Activated naive CD4-positive, alpha-beta T cell treated with anti-CD3 and anti-CD28 coated beads for 36 hours (primary cell): ENCODE measurements around the gene LONRF2. TPM values are rescaled to one million over a fixed set of nuclear protein-coding genes. Genes with fewer than 3 reads are reported as not detected.

Experiments
- CTCF ChIA-PET: fragments of 350-600 bp; sonication (Branson Sonifier 250); formaldehyde crosslinking; loops from one replicate; lab custom pipeline; 2021; ENCODE audit warnings: antibody characterized with exemption; lab: Charles Lee
- DNase-seq: peaks from one replicate; pipeline ENCODE4 v3.0.0-alpha.2; 2020
- H3K27ac Mint-ChIP-seq: one replicate; pipeline ENCODE4 v1.8.0; 2021; ENCODE audit warnings: mild to moderate bottlenecking, mixed read lengths
- H3K27me3 Mint-ChIP-seq: one replicate; pipeline ENCODE4 v1.8.0; 2021; ENCODE audit warnings: low read depth, mixed read lengths
- H3K36me3 Mint-ChIP-seq: one replicate; pipeline ENCODE4 v1.8.0; 2021; ENCODE audit warnings: low read depth, mixed read lengths
- H3K4me1 Mint-ChIP-seq: one replicate; pipeline ENCODE4 v1.8.0; 2021; ENCODE audit warnings: low read depth, mixed read lengths
- H3K4me3 Mint-ChIP-seq: one replicate; pipeline ENCODE4 v1.8.0; 2021; ENCODE audit warnings: mild to moderate bottlenecking, moderate library complexity, mixed read lengths
- H3K9me3 Mint-ChIP-seq: one replicate; pipeline ENCODE4 v1.8.0; 2021; ENCODE audit warnings: mixed read lengths
- intact Hi-C: fragments of 100-400 bp; cut with micrococcal nuclease; formaldehyde crosslinking; loops from one replicate; pipeline ENCODE4 v1.15.1; 2023
- total RNA-seq, 2 experiments: library from RNA; stranded (reverse); gene quantifications; one replicate each; pipeline ENCODE4 v1.2.3, GENCODE V29; 2021

LONRF2 gene
- total RNA-seq, 2 experiments from 2014 or later, result not detected

- Mint-ChIP-seq H3K36me3 (no peaks in the 10 kb centered on the region), H3K27me3 (peaks cover 17% of the 10 kb centered on the region), H3K27ac (no peak overlapping the region), H3K9me3 (no peaks in the 10 kb centered on the region), H3K4me1 (no peaks in the 10 kb centered on the region), H3K4me3 (no peak overlapping the region)
- intact Hi-C loops, result no loop called here
- DNase-seq, result no peak
- CTCF ChIA-PET, result no interaction called here
Measured at GRCh38 chr2:100334929-100335328, 12.6 kb upstream of the LONRF2 start.

- Mint-ChIP-seq H3K9me3 (no peaks in the 10 kb centered on the region), H3K27me3 (peaks cover 32% of the 10 kb centered on the region), H3K4me3 (no peak overlapping the region), H3K4me1 (no peaks in the 10 kb centered on the region), H3K36me3 (no peaks in the 10 kb centered on the region), H3K27ac (no peak overlapping the region)
- CTCF ChIA-PET, result no interaction called here
- DNase-seq, result no peak
- intact Hi-C loops, result no loop called here
Measured at GRCh38 chr2:100327742-100328141, 5.4 kb upstream of the LONRF2 start.

GRCh38 chr2:100321179-100321865 is 979 bp downstream of the LONRF2 start:
- Mint-ChIP-seq H3K27ac (no peak overlapping the region), H3K4me1 (peaks cover 2% of the 10 kb centered on the region), H3K4me3 (no peak overlapping the region), H3K27me3 (peaks cover 51% of the 10 kb centered on the region), H3K36me3 (peaks cover 2% of the 10 kb centered on the region), H3K9me3 (peaks cover 13% of the 10 kb centered on the region)
- peak; percentile 17 for DNase-seq
- intact Hi-C loops, result no loop called here
- CTCF ChIA-PET, result interaction anchor here (1.5 kb wide), 1 partner anchor 59 kb away, joined by 4 read pairs; no protein-coding TSS in a partner anchor

GRCh38 chr2:100320547-100321178 is 1.6 kb downstream of the LONRF2 start:
- H3K4me3 Mint-ChIP-seq, result no peak overlapping the region
- peaks cover 2% of the 10 kb centered on the region for H3K4me1 Mint-ChIP-seq
- H3K9me3 Mint-ChIP-seq, result peaks cover 13% of the 10 kb centered on the region
- CTCF ChIA-PET, result interaction anchor here (1.5 kb wide), 1 partner anchor 58 kb away, joined by 4 read pairs; no protein-coding TSS in a partner anchor
- DNase-seq, result no peak
- no peak overlapping the region for H3K27ac Mint-ChIP-seq
- intact Hi-C loops, result no loop called here
- peaks cover 53% of the 10 kb centered on the region for H3K27me3 Mint-ChIP-seq
- H3K36me3 Mint-ChIP-seq, result peaks cover 2% of the 10 kb centered on the region

GRCh38 chr2:100317634-100318033 is 4.7 kb downstream of the LONRF2 start:
- Mint-ChIP-seq H3K27me3 (peaks cover 39% of the 10 kb centered on the region), H3K4me3 (no peak overlapping the region), H3K27ac (no peak overlapping the region), H3K9me3 (peaks cover 13% of the 10 kb centered on the region), H3K4me1 (peaks cover 2% of the 10 kb centered on the region), H3K36me3 (peaks cover 2% of the 10 kb centered on the region)
- no peak for DNase-seq
- intact Hi-C loops, result no loop called here
- CTCF ChIA-PET, result interaction anchor here (0.9 kb wide), 1 partner anchor 64 kb away, joined by 3 read pairs; no protein-coding TSS in a partner anchor

GRCh38 chr2:100309973-100310719 is 12.2 kb downstream of the LONRF2 start:
- H3K4me1 Mint-ChIP-seq, result no peaks in the 10 kb centered on the region
- no peak for DNase-seq
- no peak overlapping the region for H3K4me3 Mint-ChIP-seq
- no peaks in the 10 kb centered on the region for H3K9me3 Mint-ChIP-seq
- CTCF ChIA-PET, result no interaction called here
- intact Hi-C loops, result no loop called here
- H3K27me3 Mint-ChIP-seq, result peaks cover 13% of the 10 kb centered on the region
- H3K27ac Mint-ChIP-seq, result no peak overlapping the region
- no peaks in the 10 kb centered on the region for H3K36me3 Mint-ChIP-seq

- Mint-ChIP-seq H3K27me3 (peaks cover 13% of the 10 kb centered on the region), H3K36me3 (no peaks in the 10 kb centered on the region), H3K27ac (no peak overlapping the region), H3K4me3 (no peak overlapping the region), H3K4me1 (no peaks in the 10 kb centered on the region), H3K9me3 (no peaks in the 10 kb centered on the region)
- CTCF ChIA-PET, result interaction anchor here (1.5 kb wide), 1 partner anchor 72 kb away, joined by 4 read pairs; no protein-coding TSS in a partner anchor
- no peak for DNase-seq
- intact Hi-C loops, result no loop called here
Measured at GRCh38 chr2:100309311-100309710, 13.0 kb downstream of the LONRF2 start.

- Mint-ChIP-seq H3K27ac (no peak overlapping the region), H3K27me3 (peaks cover 10% of the 10 kb centered on the region), H3K4me3 (no peak overlapping the region), H3K9me3 (peaks cover 3% of the 10 kb centered on the region), H3K4me1 (no peaks in the 10 kb centered on the region), H3K36me3 (no peaks in the 10 kb centered on the region)
- no peak for DNase-seq
- intact Hi-C loops, result no loop called here
- CTCF ChIA-PET, result interaction anchor here (1.4 kb wide), 1 partner anchor 76 kb away, joined by 3 read pairs; no protein-coding TSS in a partner anchor
Measured at GRCh38 chr2:100303744-100304143, 18.6 kb downstream of the LONRF2 start.

- no peaks in the 10 kb centered on the region for H3K36me3 Mint-ChIP-seq
- no peak overlapping the region for H3K4me3 Mint-ChIP-seq
- no peak for DNase-seq
- no peaks in the 10 kb centered on the region for H3K4me1 Mint-ChIP-seq
- peaks cover 3% of the 10 kb centered on the region for H3K9me3 Mint-ChIP-seq
- CTCF ChIA-PET, result interaction anchor here (0.5 to 1.4 kb wide), 3 partner anchors 12 to 78 kb away, joined by 3 read pairs; no protein-coding TSS in a partner anchor
- intact Hi-C loops, result no loop called here
- H3K27me3 Mint-ChIP-seq, result peaks cover 14% of the 10 kb centered on the region
- H3K27ac Mint-ChIP-seq, result no peak overlapping the region
Measured at GRCh38 chr2:100302585-100302892, 19.8 kb downstream of the LONRF2 start.

- CTCF ChIA-PET, result interaction anchor here (0.5 to 0.7 kb wide), 2 partner anchors 11 to 33 kb away, joined by 3 read pairs; no protein-coding TSS in a partner anchor
- no peak overlapping the region for H3K27ac Mint-ChIP-seq
- H3K27me3 Mint-ChIP-seq, result peaks cover 15% of the 10 kb centered on the region
- H3K9me3 Mint-ChIP-seq, result peaks cover 3% of the 10 kb centered on the region
- no peaks in the 10 kb centered on the region for H3K4me1 Mint-ChIP-seq
- DNase-seq, result no peak
- H3K36me3 Mint-ChIP-seq, result no peaks in the 10 kb centered on the region
- H3K4me3 Mint-ChIP-seq, result no peak overlapping the region
- intact Hi-C loops, result no loop called here
Measured at GRCh38 chr2:100301881-100302584, 20.3 kb downstream of the LONRF2 start.

GRCh38 chr2:100299548-100299947 is 22.8 kb downstream of the LONRF2 start:
- peaks cover 12% of the 10 kb centered on the region for H3K27me3 Mint-ChIP-seq

GRCh38 chr2:100297511-100297910 is 24.8 kb downstream of the LONRF2 start:
- Mint-ChIP-seq H3K27me3 (peaks cover 12% of the 10 kb centered on the region), H3K9me3 (no peaks in the 10 kb centered on the region), H3K4me3 (no peak overlapping the region), H3K27ac (no peak overlapping the region), H3K4me1 (no peaks in the 10 kb centered on the region), H3K36me3 (no peaks in the 10 kb centered on the region)
- intact Hi-C loops, result no loop called here
- CTCF ChIA-PET, result no interaction called here
- no peak for DNase-seq

More at GRCh38 chr2:100299548-100299947, 22.8 kb downstream of the LONRF2 start:
- Mint-ChIP-seq H3K9me3 (peaks cover 3% of the 10 kb centered on the region), H3K4me1 (no peaks in the 10 kb centered on the region), H3K36me3 (no peaks in the 10 kb centered on the region), H3K4me3 (no peak overlapping the region), H3K27ac (no peak overlapping the region)
- intact Hi-C loops, result no loop called here
- CTCF ChIA-PET, result no interaction called here
- DNase-seq, result no peak
